Left renal cortex interstitium (tissue), 4 donors: ENCODE results near the gene TSPAN9. TPM values are rescaled to one million over a fixed set of nuclear protein-coding genes. Genes with fewer than 3 reads are reported as not detected.

ENCODE experiments used
- DNase-seq, 4 donors: peaks; one replicate each; pipeline ENCODE4 v3.0.0-alpha.2; 2013; ENCODE audit warnings: low read depth in 4 of 4, low spot score in 2 of 4, missing footprints in 1 of 4
- polyA plus RNA-seq, 4 donors: library from polyadenylated mRNA; unstranded; fragments of 120-200 nt; gene quantifications; one replicate each; pipeline ENCODE4 v1.2.1, GENCODE V29; 2013; ENCODE audit not compliant: insufficient read length in 4 of 4

The TSPAN9 gene
- polyA plus RNA-seq, 4 donors, result 81.7 to 105 (median 95.4) TPM

DNA sequence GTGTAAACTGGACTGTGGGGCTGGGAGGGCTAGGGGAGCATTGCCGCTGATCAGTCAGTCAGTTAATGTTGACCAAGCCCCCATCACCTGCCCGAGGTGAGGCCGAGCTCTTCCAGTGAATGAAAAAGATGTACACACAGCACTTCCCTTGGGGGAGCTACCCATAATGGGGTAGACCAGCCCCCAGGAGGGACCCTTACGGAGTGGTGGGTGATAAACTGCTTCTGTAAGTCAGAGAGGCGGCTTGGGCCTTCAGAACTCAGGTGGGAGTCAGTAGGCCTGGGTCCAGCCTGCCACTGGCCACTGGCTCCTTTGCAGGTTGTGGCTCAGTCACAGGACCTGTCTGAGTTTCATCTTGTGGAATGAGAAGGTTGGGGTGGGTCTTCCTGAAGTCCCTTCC, 43.5 kb downstream of the TSPAN9 start:
- DNase-seq, result no peak

DNA sequence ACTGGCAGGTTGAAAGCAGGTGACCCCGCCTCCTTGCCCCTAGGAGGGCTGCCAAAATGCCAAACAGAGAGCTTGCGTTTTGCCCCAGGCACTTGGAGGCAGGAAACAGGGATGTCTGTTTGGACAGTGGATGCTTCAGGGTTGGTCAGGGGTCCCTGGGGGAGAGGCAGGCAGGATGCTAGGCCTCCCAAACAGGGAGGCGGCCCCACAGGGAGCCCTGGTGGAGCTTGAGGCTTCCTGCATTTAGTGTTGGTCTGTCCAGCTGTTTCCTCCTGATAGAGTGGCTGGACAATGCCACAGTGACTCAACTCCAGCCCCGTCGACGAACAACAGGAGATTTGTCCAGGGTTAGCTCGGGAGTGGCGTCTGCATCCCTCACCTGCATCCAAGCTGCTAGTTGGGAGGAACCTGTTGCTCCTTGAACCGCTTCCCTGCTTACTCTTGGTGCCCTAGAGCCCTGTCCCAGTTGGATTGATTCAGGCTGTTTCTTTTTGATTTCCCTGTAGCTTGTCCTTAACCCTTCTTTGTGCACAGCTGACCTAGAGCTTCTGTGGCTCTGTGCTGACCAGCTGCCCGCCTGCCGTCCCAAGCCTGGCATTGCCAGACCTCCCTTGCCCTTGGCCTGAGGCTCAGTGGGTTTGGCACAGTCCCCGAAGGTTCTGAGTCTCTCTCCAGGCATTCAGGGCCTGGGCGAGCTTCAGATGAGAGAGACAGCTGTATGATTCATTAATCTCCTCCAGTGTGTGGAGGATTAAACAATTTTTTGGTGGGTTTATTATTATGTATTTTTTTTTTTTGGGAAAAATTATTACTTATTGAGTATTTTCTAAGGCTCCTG, 45.9 kb downstream of the TSPAN9 start:
- DNase-seq, result no peak

DNA sequence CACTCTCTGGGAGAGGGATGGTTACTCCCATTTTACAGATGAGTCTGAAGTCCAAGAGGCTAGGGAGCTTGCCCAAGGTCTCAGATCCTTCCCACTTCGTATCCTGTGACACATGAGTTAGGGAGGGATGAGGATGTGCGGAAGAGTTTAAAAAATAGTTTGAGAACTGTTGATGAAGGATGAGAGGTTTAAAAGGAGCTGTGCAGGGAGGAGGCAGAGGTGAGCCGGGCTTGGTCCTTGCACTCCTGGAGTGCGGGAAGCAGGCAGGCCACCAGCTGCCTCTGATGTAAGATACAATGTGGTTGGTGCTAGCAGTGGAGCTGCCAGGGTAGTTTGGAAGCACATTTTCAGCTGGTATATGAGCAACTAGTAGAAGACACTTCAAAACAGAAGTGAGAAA, 46.5 kb downstream of the TSPAN9 start:
- DNase-seq, result no peak

- no peak for DNase-seq
Observed at GRCh38 chr12:3124917-3125316, 47.7 kb downstream of the TSPAN9 start.

GRCh38 chr12:3125674-3126073, 48.5 kb downstream of the TSPAN9 start:
- DNase-seq, result no peak

DNA sequence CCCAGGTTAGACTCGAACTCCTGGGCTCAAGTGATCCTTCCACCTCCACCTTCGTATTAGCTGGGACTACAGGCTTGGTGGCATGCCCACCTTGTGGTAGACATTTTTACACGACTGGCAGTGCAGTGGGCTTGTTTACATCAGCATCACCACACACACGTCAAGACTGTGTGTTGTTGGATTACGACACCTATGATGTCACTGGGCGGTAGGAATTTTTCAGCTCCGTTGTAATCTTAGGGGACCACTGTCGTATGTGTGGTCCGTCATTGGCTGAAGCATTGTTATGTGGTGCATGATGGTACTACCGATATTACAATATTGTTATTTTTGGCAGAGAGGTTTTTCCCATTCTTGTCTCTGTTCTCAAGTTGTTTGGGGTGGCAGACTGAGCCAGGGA, 50.7 kb downstream of the TSPAN9 start:
- DNase-seq, result no peak

GRCh38 chr12:3128498-3129293, 51.5 kb downstream of the TSPAN9 start:
- no peak for DNase-seq

GRCh38 chr12:3129301-3130056, 52.3 kb downstream of the TSPAN9 start:
- no peak for DNase-seq

DNA sequence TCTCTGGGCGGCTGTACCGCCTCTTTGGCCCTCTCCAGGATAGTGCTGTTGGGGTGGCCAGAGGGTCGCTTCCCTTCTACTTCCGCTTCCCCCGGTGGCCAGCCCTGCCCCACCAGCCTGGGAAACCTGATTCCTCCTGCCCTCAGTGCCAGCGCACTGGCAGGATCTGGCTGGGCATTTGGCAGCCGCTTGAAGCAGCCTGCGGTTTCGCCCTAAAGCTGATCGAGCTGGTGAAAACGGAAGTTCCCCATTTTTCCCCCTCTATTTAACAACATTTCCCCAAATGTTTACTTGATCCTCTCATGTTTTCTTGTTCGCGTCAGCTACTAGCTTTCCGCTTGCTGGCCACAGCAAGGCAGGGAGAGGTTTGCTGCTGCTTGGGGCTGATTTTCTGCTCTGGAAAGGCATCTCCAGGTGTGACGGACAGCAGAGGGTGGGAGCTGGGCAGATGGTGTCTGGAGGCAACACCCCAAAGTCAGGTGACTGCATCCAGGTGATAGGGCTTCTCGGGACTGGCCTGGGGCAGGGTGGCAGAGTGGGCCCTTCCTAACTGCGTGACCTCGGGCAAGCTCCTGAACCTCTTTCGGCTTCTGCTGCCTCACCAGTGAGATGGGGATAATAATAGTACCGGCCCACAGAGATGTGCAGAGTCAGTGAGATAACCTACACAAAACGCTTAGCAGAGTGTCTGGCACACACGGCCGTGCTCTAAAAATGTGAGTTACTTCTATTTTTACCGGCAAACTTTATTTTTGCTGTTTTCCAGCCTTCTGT, 53.1 kb downstream of the TSPAN9 start:
- no peak for DNase-seq

DNA sequence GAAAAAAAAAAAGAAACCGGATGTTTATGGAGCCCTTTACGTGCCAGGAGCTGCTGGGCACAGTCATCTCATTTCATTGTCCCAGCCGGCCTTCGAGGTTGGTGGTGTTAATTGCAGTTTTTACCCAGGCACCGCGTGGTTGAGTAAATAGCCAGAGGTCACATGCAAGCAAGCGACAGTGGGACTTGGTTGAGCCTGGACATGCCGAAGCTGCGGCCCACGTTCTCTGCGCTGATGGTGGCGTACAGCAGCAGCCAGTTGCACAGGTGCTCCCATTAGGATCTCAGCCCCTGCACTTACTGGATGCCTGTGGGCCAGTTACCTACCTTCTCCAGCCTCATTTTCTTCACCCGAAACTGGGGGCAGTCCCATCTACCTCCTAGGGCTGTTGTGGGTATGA, 54.0 kb downstream of the TSPAN9 start:
- DNase-seq, result no peak

DNA sequence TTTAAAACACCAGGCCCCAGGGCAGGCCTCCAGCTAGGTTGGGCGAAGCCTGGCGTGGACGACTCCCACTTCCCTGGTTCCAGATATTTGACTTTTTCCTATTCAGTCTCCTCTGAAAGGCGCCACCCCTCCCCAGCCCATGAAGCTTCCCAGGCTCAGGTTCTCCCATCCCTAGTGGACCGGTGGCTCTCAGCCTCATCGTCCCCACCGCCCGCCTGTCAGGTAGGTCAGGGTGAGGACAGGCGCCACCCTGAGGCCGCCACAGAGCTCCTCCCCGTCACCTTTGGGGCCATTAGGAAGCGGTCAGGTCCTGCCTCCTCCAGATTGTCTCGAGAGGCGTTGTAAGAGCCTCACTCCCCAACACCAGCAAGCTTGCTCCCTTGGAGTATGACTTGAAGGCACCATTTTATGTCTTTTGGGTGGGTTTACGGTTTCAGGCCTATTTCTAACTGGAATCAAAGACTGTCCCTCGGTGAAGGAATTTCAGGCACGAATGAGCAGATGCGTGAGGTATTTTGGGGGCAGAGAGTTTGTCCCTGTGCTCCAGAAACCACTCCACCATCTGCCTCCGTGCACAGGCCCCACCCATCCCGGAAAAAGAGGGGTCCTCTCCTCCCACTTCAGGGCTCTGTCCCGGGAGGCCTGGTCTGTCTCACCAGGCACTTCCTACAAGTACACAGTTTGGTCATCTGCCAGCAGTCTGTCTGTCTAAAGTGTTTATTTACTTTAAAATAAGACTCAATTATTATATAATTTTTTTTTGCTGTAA, 55.6 kb downstream of the TSPAN9 start:
- no peak for DNase-seq

DNA sequence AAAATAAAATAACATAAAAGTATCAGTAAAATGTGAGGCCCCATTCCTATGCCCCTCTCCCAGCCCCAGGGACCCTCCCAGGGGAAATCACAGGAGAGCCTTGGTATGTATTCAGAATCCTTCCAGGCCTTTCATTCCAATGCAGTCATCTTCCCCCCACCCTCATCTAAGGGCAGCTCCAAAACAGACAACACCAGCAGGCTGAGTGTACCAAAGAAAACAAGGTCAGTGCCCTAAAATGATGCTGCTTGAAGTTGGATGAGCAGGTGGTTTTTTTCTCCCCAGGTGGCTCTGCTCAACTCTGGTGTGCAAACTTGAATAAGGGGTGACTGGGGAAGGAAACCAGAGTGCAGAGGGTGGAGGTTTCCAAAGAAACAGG, 56.2 kb downstream of the TSPAN9 start:
- DNase-seq, result no peak

GRCh38 chr12:3134126-3134525, 56.9 kb downstream of the TSPAN9 start:
- no peak for DNase-seq

- DNase-seq, result no peak
Observed at GRCh38 chr12:3134526-3135135, 57.5 kb downstream of the TSPAN9 start.

DNA sequence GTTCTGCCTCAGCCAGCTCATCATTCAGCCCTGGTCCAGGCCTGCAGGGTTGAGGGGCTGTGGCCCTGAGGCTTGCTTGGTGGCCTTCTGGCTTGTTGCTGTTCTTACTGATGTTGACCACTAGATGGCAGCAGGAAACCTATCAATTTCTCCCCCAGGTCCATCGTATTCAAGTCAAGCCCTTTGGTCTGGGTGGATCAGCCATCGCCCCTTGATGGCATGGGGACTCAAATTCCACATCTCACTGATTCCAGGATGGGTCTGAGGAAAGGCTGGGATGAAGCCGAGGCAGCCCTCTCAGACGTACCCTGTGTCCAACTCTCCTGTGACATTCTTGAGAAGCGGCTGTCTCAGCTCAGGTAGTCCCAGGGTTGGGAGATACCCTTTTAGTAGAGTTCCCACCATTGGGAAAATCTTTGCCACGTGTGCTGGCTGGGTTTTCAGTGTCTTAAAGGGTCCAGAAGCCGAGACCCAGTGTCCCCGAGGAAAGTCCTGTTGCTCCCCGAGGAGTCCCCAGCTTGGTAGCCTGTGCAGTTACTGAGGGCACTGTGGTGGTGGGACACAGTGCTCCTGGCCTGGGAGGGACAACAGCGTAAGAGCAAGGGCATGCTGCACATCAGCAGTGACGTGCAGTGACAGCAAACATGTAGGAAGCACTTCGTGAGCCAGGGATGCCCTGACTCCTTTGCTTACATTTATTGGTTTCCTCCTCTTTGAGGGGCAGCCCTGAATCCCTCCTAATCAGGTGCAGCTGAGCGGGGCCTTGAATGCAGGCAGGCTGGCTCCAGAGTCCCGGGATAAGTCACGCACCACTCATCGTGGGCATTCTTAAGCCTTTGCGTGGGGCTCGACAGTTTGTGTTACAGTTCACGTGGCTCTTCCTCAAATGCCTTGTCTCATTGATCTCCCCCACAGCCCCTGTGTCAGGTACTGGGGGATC, 58.6 kb downstream of the TSPAN9 start:
- DNase-seq, result no peak

DNA sequence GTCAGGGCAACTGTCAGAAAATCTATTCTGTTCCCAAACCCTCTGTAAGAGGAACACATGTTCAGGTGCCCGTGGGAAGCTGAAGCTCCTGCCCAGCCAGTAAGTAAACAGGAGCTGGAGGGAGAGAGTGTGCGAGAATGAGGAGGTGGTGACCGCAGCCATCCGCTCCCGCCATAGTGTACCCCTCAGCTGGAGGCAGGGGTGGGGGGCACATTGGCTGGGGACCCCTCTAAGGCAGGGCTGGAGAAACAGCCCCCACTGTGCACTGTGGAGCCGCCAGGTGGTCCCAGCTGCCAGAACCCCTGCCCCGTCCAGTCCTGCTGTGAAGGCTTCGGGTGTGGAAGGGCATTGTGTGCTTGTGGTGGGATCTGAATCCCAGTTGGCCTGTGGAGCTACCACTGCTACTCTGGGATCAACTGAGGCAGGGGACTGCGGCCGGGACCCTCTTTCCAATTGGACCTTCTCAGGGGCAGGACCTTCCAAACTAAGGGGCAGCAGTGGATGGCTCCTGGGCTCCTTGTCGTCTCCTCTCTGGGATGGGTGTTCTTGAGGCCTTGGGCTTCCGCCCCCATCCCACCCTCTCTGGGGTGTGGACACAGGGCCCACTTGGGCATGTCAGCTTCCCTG, 59.6 kb downstream of the TSPAN9 start:
- no peak for DNase-seq

GRCh38 chr12:3137268-3137781, 60.1 kb downstream of the TSPAN9 start:
- no peak for DNase-seq
